Activated gamma-delta T cell (primary cell): ENCODE results near the gene BCL7A.

ENCODE experiments used
- DNase-seq: peaks from one replicate; lab custom pipeline; 2025; lab: John Stamatoyannopoulos, UW

The BCL7A gene

GRCh38 chr12:122078141-122079032 lies 56.7 kb downstream of the BCL7A start, which contains the start of gene MLXIP:
MLXIP (plus strand) TSS chr12:122078756; CDS start chr12:122078854, 98 bp downstream.
- peak; percentile 84 for DNase-seq

GRCh38 chr12:122079033-122079531 lies 57.4 kb downstream of the BCL7A start:
- DNase-seq, result no peak

GRCh38 chr12:122079532-122080081 lies 57.9 kb downstream of the BCL7A start:
- no peak for DNase-seq

GRCh38 chr12:122080149-122081082 lies 58.7 kb downstream of the BCL7A start:
- DNase-seq, result no peak

- no peak for DNase-seq
Observed at GRCh38 chr12:122081083-122081696, 59.5 kb downstream of the BCL7A start.

GRCh38 chr12:122081697-122082221 lies 60.1 kb downstream of the BCL7A start:
- DNase-seq, result no peak

GRCh38 chr12:122082621-122083356 lies 61.1 kb downstream of the BCL7A start:
- DNase-seq, result no peak

- DNase-seq, result no peak
Observed at GRCh38 chr12:122084857-122085405, 63.2 kb downstream of the BCL7A start.

GRCh38 chr12:122085591-122085990 lies 63.9 kb downstream of the BCL7A start:
- no peak for DNase-seq

- DNase-seq, result no peak
Observed at GRCh38 chr12:122086116-122086515, 64.4 kb downstream of the BCL7A start.

GRCh38 chr12:122086641-122087285 lies 65.1 kb downstream of the BCL7A start:
- no peak for DNase-seq

- no peak for DNase-seq
Observed at GRCh38 chr12:122087431-122088178, 65.9 kb downstream of the BCL7A start.

- DNase-seq, result no peak
Observed at GRCh38 chr12:122088179-122088810, 66.6 kb downstream of the BCL7A start.

- DNase-seq, result no peak
Observed at GRCh38 chr12:122089077-122089476, 67.4 kb downstream of the BCL7A start.

GRCh38 chr12:122090759-122091515 lies 69.3 kb downstream of the BCL7A start:
- no peak for DNase-seq

GRCh38 chr12:122093098-122093883 lies 71.6 kb downstream of the BCL7A start:
- no peak for DNase-seq
